NCI-H510A treated with DMSO at 0.1 percent for 48 hours (cell line): ENCODE data around the gene LCN12.
"Not testable (repeated sequence)": the region's sequence is repeated elsewhere in the genome, so short reads cannot be mapped to it uniquely, and the experiment has no call there.

Source experiments
- DNase-seq: peaks from one replicate; lab custom pipeline; 2025; lab: John Stamatoyannopoulos, UW

The LCN12 gene

GRCh38 chr9:136991993-136992818, 40.1 kb downstream of the LCN12 start, which contains the start of gene PAXX:
Gene PAXX (plus strand): TSS chr9:136992422. CDS start chr9:136992444, 22 bp downstream.
- DNase-seq, result peak; percentile 63

- DNase-seq, result no peak
These were observed 40.8 kb downstream of the LCN12 start for GRCh38 chr9:136992819-136993369.

DNA sequence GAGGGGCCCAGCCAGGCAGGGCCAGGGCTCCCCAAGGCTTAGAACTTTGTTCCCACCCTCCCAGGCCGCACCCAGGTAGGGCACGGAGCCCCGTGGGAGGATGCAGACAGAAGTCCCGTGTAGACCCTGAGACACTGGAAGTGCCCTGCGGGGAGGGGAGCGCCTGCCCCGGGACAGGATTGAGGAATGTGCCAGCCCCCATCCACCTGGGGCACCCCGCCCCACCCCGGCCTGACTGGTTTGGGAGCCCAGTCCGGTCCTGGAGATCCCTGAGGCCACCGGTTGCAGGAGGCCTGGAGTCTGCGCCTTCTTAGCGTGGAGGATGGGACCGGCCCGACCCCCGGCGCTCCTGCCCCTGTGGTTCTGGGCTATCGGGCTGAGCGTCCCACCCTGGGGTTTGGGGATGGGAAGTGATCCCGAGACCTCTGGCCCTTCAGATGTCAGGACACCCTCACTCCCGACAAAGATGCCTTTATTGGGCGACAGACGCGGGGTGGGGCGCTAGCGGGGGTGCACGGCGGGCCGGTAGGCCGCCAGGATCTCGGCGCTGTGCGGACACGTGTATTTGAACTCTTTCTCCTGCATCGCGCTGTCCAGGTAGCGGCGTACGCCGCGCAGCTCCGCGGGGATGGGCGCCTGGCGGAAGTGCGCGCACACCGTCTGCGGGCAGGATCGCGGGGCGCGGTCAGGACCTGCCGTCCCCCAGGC, 42.3 kb downstream of the LCN12 start:
- DNase-seq, result no peak

DNA sequence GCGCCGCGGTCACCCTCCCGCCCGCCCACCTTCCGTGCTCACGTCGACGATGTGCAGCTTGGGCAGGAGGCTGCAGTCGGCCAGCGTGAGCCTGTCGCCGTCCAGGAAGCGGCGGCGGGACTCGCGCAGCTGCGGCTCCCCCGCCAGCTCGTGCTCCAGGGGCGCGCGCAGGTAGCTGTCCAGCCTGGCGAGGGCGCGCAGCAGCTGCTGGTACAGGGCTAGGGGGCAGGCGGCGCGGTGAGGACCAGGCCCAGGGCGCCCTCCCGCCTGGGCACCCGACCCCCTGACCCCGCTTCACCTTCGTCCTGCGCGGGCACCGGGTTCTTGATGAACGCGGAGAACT, 42.8 kb downstream of the LCN12 start:
- no peak for DNase-seq

DNA sequence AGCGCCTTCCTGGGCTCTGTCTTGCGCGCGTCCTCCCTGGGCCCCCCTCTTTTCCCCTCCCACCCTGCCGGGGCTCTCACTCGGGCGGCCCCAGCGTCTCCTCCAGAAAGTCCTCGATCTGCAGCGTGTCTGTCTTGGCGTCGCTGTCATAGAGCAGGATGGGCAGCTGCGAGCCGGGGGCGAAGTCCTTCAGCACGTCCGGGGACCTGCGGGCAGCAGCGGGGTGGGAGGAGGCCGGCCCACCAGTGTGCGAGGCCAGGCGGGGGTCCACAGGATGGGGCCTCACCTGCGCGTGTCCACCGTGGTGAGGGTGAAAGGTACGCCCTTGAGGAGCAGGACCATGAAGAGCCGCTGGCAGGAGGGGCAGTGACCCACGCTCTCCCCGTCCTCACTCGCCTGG, 43.3 kb downstream of the LCN12 start:
- no peak for DNase-seq

DNA sequence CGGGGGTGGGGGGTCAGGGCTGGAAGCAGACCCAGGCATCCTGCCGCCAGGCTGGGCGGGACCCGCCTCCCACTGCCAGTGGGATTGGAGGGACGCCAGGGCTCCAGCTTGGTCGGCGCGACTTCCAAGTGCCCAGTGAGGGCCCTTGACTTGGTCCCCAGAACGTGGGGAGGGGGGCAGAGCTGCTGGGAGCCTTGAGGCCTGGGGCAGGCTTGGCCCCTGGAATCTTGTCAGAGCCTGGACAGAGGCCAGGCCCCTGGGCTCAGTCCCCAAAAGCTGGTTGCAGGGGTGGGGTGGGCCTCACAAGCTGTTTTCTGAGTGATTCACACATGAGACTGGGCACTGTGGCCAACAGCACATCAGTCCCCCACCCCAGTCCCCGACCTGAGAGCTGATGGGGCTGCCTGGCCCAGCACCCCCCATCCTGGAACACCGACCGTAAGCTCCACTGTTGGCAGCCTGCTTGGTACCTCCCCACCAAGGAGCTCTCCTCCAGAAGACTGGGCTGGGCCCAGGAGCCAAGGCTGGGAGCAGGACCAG, 43.8 kb downstream of the LCN12 start:
- DNase-seq, result no peak

DNA sequence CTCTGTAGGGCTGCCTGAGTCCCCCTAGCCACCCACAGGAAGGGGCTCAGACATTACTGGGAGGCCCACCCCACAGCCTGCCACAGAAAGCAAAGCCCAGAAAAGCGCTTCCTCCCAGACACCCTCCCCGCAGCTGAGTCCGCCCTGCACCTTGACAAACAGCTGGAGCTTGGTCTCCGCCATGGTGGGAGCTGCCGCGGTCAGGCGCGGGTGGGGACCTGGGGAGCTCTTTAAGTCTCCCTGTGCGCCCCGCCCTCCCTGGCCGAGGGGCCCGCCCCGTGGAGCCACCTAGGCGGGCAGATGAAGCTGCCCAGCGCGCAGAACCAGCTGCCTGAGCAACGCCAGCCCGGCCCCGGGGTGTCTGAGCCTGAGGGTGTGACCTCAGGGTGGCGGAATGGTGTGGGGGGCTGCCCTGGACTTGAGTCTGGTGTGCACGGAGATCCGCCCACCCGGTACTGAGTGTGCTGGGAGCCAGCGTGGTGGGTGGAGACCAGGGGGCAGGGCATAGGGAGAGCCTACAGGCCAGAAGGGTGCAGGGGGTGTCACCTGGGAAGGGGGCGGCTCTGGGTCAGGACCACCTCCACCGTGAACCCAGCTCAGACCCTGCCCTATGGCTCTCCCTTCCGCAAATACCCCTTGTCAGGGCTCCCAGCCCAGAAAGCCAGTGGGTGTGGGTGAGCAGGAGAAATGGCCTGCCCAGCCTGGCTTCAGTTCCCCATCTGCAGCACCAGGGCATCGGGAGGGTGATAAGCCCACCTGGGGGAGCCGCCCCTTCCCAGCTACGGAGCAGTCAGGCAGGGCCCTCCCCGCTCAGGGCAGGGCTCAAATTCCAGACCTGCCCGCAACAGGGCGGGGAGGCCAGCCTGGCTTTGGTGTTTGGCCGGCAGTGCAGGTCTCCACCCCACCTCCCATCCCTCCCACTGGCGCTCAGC, 44.6 kb downstream of the LCN12 start, which contains the start of gene CLIC3:
TSS of gene CLIC3 (minus strand) at position 208 of the 932 bp plus-strand sequence. CDS start at position 183, 25 bp downstream.
- no peak for DNase-seq

DNA sequence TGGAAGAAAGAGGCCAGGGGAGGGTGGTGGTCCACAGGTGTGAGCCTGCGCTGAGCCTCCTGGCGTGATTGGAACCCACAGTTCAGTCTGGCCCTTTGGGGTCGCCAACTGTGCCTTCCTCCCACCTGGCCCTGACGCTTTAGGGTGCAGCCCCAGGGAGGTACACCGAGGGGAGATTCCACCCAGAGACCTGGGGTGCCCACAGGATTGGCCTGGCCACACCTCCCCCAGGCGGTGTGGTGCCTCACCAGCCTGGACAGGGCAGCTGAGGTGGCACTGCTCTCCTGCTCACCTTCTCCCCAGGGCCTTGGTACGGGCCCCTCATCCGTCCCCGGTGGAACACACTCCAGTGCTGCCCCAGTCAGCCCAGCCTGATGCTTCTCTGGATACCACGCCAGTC, 45.3 kb downstream of the LCN12 start:
- DNase-seq, result no peak

DNA sequence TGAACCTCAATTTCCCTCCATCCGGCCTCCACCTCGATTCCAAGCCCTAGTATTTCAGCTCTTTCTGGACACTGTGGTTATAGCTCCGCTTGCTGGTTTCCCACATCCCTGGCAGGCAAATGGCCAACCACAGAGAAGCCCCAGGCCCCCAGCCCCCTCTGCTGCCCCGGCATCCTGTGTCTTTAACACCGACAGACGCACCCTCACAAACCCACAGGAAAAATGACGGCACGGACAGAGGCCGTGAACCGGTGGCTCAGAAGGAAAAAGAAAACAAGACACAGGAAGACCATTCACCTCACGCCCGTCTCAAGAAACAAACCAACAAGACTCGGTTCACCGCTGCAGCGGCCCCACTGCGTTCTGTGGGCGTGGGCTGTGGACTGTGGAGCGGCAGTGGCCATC, 45.8 kb downstream of the LCN12 start:
- DNase-seq, result no peak

DNA sequence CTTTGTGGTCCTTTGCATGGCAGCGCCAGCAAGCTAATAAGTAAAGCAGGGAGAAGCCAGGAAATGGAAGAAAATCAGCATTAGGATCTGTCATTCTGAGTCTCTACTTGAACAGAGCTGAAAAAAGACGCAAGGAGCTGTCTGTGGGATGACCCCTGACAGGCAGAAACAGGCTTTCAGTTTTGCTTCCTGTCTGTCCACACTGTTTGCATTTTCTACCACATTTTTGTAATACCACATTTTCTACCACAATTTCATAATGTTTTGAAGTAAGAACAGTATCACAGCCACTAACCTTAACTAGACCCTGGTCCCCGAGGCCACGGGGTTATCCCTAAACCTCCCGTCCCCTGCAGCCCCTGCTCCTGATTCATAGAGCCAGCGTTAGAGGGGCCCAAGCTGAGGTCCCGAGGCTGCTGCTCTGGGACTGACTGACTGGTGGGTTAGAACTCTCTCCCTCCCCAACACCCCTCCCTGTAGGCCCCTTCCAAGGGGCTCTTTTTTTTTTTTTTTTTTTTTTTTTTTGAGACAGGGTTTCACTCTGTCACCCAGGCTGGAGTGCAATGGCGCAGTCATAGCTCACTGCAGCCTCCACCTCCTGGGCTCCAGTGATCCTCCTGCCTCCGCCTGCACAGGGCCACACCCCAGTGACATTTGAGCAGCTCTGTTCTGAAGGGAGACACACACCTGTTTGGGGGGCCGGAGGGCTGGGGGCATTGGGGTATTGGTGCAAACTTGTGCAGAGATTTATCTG, 48.3 kb downstream of the LCN12 start:
- no peak for DNase-seq

GRCh38 chr9:137001857-137002645, 50.0 kb downstream of the LCN12 start:
- no peak for DNase-seq

GRCh38 chr9:137002646-137003041, 50.6 kb downstream of the LCN12 start:
- DNase-seq, result no peak

- not testable (repeated sequence) for DNase-seq
These were observed 52.2 kb downstream of the LCN12 start for GRCh38 chr9:137004285-137004684.
